IMR-90 (cell line): ENCODE results near the gene MISP3. TPM values are rescaled to one million over a fixed set of nuclear protein-coding genes. Genes with fewer than 3 reads are reported as not detected.

ENCODE experiments used
- ATAC-seq: fragments of 200-7000 bp; cut with Tn5 transposase; 2 replicates; pipeline ENCODE4 v1.9.1; 2020; ENCODE audit warnings: low read depth, mild to moderate bottlenecking, moderate library complexity
- BruUV-seq: library from RNA; stranded (reverse); fragments of 400-500 nt; replicated peaks from 2 replicates; lab custom pipeline; 2021; lab: Mats Ljungman, UMichigan
- CTCF ChIA-PET: fragments of 300-600 bp; formaldehyde crosslinking; extraction: SDS; loops from one replicate; lab custom pipeline; 2021; ENCODE audit warnings: antibody characterized with exemption; lab: Yijun Ruan, JAX
- POLR2A ChIA-PET: fragments of 300-600 bp; sonication (Branson Sonifier 250); formaldehyde crosslinking; loops from one replicate; lab custom pipeline; 2022; ENCODE audit warnings: antibody characterized with exemption; ENCODE audit not compliant: unreplicated experiment; lab: Charles Lee
- DNase-seq: peaks from one replicate; pipeline ENCODE4 v3.0.0; 2013
- H2AFZ ChIP-seq: replicated peaks from 2 replicates; pipeline ENCODE3; 2013; ENCODE audit warnings: low read length, mild to moderate bottlenecking; ENCODE audit not compliant: poor library complexity
- H2AK5ac ChIP-seq: 2 replicates; pipeline ENCODE4 v1.6.1; 2013; ENCODE audit warnings: low read depth, low read length, inconsistent platforms
- H2AK9ac ChIP-seq: replicated peaks from 2 replicates; pipeline ENCODE3; 2013; ENCODE audit warnings: mild to moderate bottlenecking, low read depth, low read length, moderate library complexity; ENCODE audit not compliant: poor library complexity
- H2BK120ac ChIP-seq: 2 replicates; pipeline ENCODE4 v1.6.1; 2013; ENCODE audit warnings: low read depth, low read length, inconsistent platforms
- H2BK15ac ChIP-seq: 3 replicates; pipeline ENCODE4 v1.6.1; 2013; ENCODE audit warnings: low read depth, low read length, inconsistent platforms
- H2BK20ac ChIP-seq: 2 replicates; pipeline ENCODE4 v1.6.1; 2013; ENCODE audit warnings: low read depth, mild to moderate bottlenecking, inconsistent platforms, low read length, moderate library complexity
- H2BK5ac ChIP-seq: 2 replicates; pipeline ENCODE4 v1.6.1; 2013; ENCODE audit warnings: mild to moderate bottlenecking, low read depth, low read length, inconsistent platforms; ENCODE audit not compliant: poor library complexity, severe bottlenecking
- H3K14ac ChIP-seq: replicated peaks from 2 replicates; pipeline ENCODE4 v1.6.1; 2013; ENCODE audit warnings: low read depth, low read length, inconsistent platforms
- H3K18ac ChIP-seq: 2 replicates; pipeline ENCODE4 v1.6.1; 2013; ENCODE audit warnings: low read depth, low read length, control low read depth
- H3K23ac ChIP-seq: 2 replicates; pipeline ENCODE4 v1.6.1; 2013; ENCODE audit warnings: low read depth, low read length, inconsistent platforms
- H3K27ac ChIP-seq: 2 replicates; pipeline ENCODE4 v1.5.1; 2013; ENCODE audit warnings: mild to moderate bottlenecking, control low read depth, low read length; ENCODE audit not compliant: insufficient read depth
- H3K27me3 ChIP-seq: 2 replicates; pipeline ENCODE4 v1.6.1; 2013; ENCODE audit warnings: low read length; ENCODE audit not compliant: control insufficient read depth, insufficient read depth
- H3K36me3 ChIP-seq: 2 replicates; pipeline ENCODE4 v1.6.1; 2013; ENCODE audit warnings: low read length, mixed read lengths; ENCODE audit not compliant: control insufficient read depth, insufficient read depth
- H3K4ac ChIP-seq: 2 replicates; pipeline ENCODE4 v1.6.1; 2013; ENCODE audit warnings: low read depth, low read length, inconsistent platforms
- H3K4me1 ChIP-seq: 2 replicates; pipeline ENCODE4 v1.6.1; 2013; ENCODE audit warnings: low read length, mixed read lengths; ENCODE audit not compliant: control insufficient read depth, insufficient read depth
- H3K4me2 ChIP-seq: 2 replicates; pipeline ENCODE4 v1.6.1; 2013; ENCODE audit warnings: low read depth, mild to moderate bottlenecking, control low read depth, low read length, moderate library complexity
- H3K4me3 ChIP-seq: 2 replicates; pipeline ENCODE4 v1.5.1; 2013; ENCODE audit warnings: low read depth, mild to moderate bottlenecking, control low read depth, low read length, moderate library complexity; ENCODE audit not compliant: insufficient read depth
- H3K56ac ChIP-seq: 2 replicates; pipeline ENCODE4 v1.6.1; 2013; ENCODE audit warnings: low read length, inconsistent platforms; ENCODE audit not compliant: insufficient read depth; ENCODE audit errors: extremely low read depth
- H3K79me1 ChIP-seq, 2 experiments: 2 replicates each; pipeline ENCODE4 v1.6.1; 2013; ENCODE audit warnings: low read length in 2 of 2, inconsistent platforms in 1 of 2, low read depth in 1 of 2
- H3K9ac ChIP-seq: 2 replicates; pipeline ENCODE4 v1.6.1; 2013; ENCODE audit warnings: low read depth, low read length, control low read depth
- H3K9me1 ChIP-seq: 2 replicates; pipeline ENCODE4 v1.6.1; 2013; ENCODE audit warnings: low read length, inconsistent platforms; ENCODE audit not compliant: insufficient read depth
- H3K9me3 ChIP-seq: 2 replicates; pipeline ENCODE4 v1.6.1; 2013; ENCODE audit warnings: low read length; ENCODE audit not compliant: control insufficient read depth, insufficient read depth
- H4K20me1 ChIP-seq: 2 replicates; pipeline ENCODE4 v1.6.1; 2013; ENCODE audit warnings: low read length, inconsistent platforms; ENCODE audit not compliant: insufficient read depth
- H4K5ac ChIP-seq: 2 replicates; pipeline ENCODE4 v1.6.1; 2013; ENCODE audit warnings: mild to moderate bottlenecking, low read depth, low read length, control low read depth
- H4K8ac ChIP-seq, 2 experiments: 2 replicates each; pipeline ENCODE4 v1.6.1; 2013; ENCODE audit warnings: low read depth in 2 of 2, low read length in 2 of 2, control low read depth in 1 of 2, inconsistent platforms in 1 of 2
- H4K91ac ChIP-seq: 2 replicates; pipeline ENCODE4 v1.6.1; 2013; ENCODE audit warnings: low read depth, low read length, inconsistent platforms; ENCODE audit not compliant: insufficient read depth
- BHLHE40 ChIP-seq: fragments of 150-350 bp; IDR thresholded peaks from 2 replicates; pipeline ENCODE4 v1.6.1; 2016; ENCODE audit warnings: mild to moderate bottlenecking, low read depth, low read length
- CEBPB ChIP-seq: IDR thresholded peaks from 2 replicates; pipeline ENCODE4 v1.6.1; 2012; ENCODE audit warnings: low read depth, low read length, improper control_type of control experiment
- CTCF ChIP-seq: conservative IDR thresholded peaks from 2 replicates; pipeline ENCODE4 v1.5.1; 2012; ENCODE audit warnings: mild to moderate bottlenecking, low read depth, low read length, improper control_type of control experiment
- FOS ChIP-seq: fragments of 150-350 bp; IDR thresholded peaks from 2 replicates; pipeline ENCODE4 v1.6.1; 2016; ENCODE audit warnings: low read depth, low read length
- MAFK ChIP-seq: IDR thresholded peaks from 2 replicates; pipeline ENCODE4 v1.6.1; 2012; ENCODE audit warnings: low read depth, low read length, improper control_type of control experiment
- MAZ ChIP-seq: IDR thresholded peaks from 2 replicates; pipeline ENCODE4 v1.6.1; 2012; ENCODE audit warnings: low read depth, mild to moderate bottlenecking, low read length, improper control_type of control experiment, moderate library complexity, borderline replicate concordance
- MXI1 ChIP-seq: IDR thresholded peaks from 2 replicates; pipeline ENCODE4 v1.6.1; 2012; ENCODE audit warnings: low read depth, mild to moderate bottlenecking, low read length, moderate library complexity, borderline replicate concordance
- NFE2L2 ChIP-seq: fragments of 150-350 bp; IDR thresholded peaks from 2 replicates; pipeline ENCODE4 v1.6.1; 2016; ENCODE audit warnings: low read depth, mild to moderate bottlenecking, low read length
- POLR2A ChIP-seq: IDR thresholded peaks from 2 replicates; pipeline ENCODE4 v1.6.1; 2012; ENCODE audit warnings: mild to moderate bottlenecking, low read depth, low read length
- RAD21 ChIP-seq: IDR thresholded peaks from 2 replicates; pipeline ENCODE4 v1.6.1; 2012; ENCODE audit warnings: low read length, improper control_type of control experiment
- RCOR1 ChIP-seq: IDR thresholded peaks from 2 replicates; pipeline ENCODE4 v1.6.1; 2012; ENCODE audit warnings: mild to moderate bottlenecking, low read length, improper control_type of control experiment; ENCODE audit not compliant: insufficient replicate concordance
- RFX5 ChIP-seq: IDR thresholded peaks from 2 replicates; pipeline ENCODE4 v1.8.0; 2012; ENCODE audit warnings: low read depth, mild to moderate bottlenecking, low read length, moderate library complexity
- SMC3 ChIP-seq: fragments of 150-350 bp; IDR thresholded peaks from 2 replicates; pipeline ENCODE4 v1.6.1; 2016; ENCODE audit warnings: low read depth, mild to moderate bottlenecking, antibody characterized with exemption, low read length, moderate library complexity
- USF2 ChIP-seq: fragments of 150-350 bp; IDR thresholded peaks from 2 replicates; pipeline ENCODE4 v1.6.1; 2017; ENCODE audit warnings: mild to moderate bottlenecking, antibody characterized with exemption, low read length, low read depth
- WGBS, 2 experiments: methylation state at CpG; one replicate each; pipeline versions ENCODE4 v1.1.5 to v1.1.7; 2013; ENCODE audit warnings: missing lambda C conversion rate in 2 of 2; ENCODE audit not compliant: insufficient read length in 1 of 2; ENCODE audit errors: extremely low coverage in 2 of 2; 5-methylcytosine and 5-hydroxymethylcytosine counted together
- dilution Hi-C: fragments of 300-500 bp; cut with HindIII; formaldehyde crosslinking; loops from one replicate; pipeline ENCODE4 v1.14.3; 2018; ENCODE audit warnings: low sequenced_read_pairs; ENCODE audit not compliant: unreplicated experiment
- in situ Hi-C: fragments of 300-500 bp; cut with MboI; formaldehyde crosslinking; loops from 3 replicates; pipeline ENCODE4 v1.14.3; 2019; ENCODE audit warnings: low sequenced_read_pairs, inconsistent platforms, mixed read lengths
- intact Hi-C: fragments of 100-400 bp; cut with micrococcal nuclease; formaldehyde crosslinking; loops from 2 replicates; pipeline ENCODE4 v1.10.0; 2022
- polyA plus RNA-seq, 3 experiments: library from polyadenylated mRNA; depleted of rRNA; stranded (reverse); fragments of >200 nt; gene quantifications; 2 replicates each; pipeline ENCODE4 v1.2.3, GENCODE V29; 2012; ENCODE audit warnings: low replicate concordance in 1 of 3
- total RNA-seq: library from RNA; depleted of rRNA; stranded (reverse); fragments of >200 nt; gene quantifications from 2 replicates; pipeline ENCODE4 v1.2.3, GENCODE V29; 2012
- TF ChIP-seq, protein P1 (sequence below): fragments of 150-350 bp; IDR thresholded peaks from 2 replicates; pipeline ENCODE4 v1.6.1; 2016; ENCODE audit warnings: low read depth, mild to moderate bottlenecking, low read length, moderate library complexity, borderline replicate concordance

Gene MISP3
- total and polyA plus RNA-seq, 2 of the 4 experiments (the other 2 are of a cell fraction): under 0.01 to 0.68 TPM

GRCh38 chr19:14054099-14054498 lies 18.5 kb upstream of the MISP3 start:
- no peak overlapping the region for H3K27ac ChIP-seq
- peaks cover 25% of the 10 kb centered on the region for H3K27me3 ChIP-seq
- no peak overlapping the region for H2AK9ac ChIP-seq
- H2BK5ac ChIP-seq: no peak overlapping the region
- H3K4me2 ChIP-seq: no peak overlapping the region
- dilution Hi-C loops: no loop called here
- H3K4me1 ChIP-seq: peaks cover 1% of the 10 kb centered on the region; the same call in 1 of the 2 replicates
- no peaks in the 10 kb centered on the region for H4K20me1 ChIP-seq
- H2BK15ac ChIP-seq: no peak overlapping the region
- H4K91ac ChIP-seq: no peak overlapping the region
- in situ Hi-C loops: no loop called here
- no peak overlapping the region for H4K8ac ChIP-seq
- no peak overlapping the region for H4K5ac ChIP-seq
- H3K14ac ChIP-seq: no peak overlapping the region
- WGBS, 2 experiments: 70% methylated on average over 6 of the region's 6 CpGs; no CpG with 5 or more reads in 1 of the 2 experiments
- CTCF ChIA-PET: interaction anchor here (0.5 kb wide), 1 partner anchor 254 kb away, joined by 3 read pairs; no protein-coding TSS in a partner anchor
- H2AFZ ChIP-seq: no peak overlapping the region
- H3K36me3 ChIP-seq: no peaks in the 10 kb centered on the region
- no peak overlapping the region for H2BK20ac ChIP-seq
- H2AK5ac ChIP-seq: no peak overlapping the region
- no TSS peak for BruUV-seq
- TF ChIP-seq NFE2L2: no peak
- TF ChIP-seq POLR2A: no peak
- no peak for TF ChIP-seq RCOR1
- no peak for TF ChIP-seq CEBPB
- TF ChIP-seq FOS: no peak
- no peak for TF ChIP-seq RAD21
- TF ChIP-seq CTCF: no peak
- TF ChIP-seq SMC3: no peak
- TF ChIP-seq MXI1: no peak
- no peak for TF ChIP-seq MAFK
- TF ChIP-seq USF2: no peak
- TF ChIP-seq RFX5: no peak
- no peak for TF ChIP-seq MAZ
- TF ChIP-seq BHLHE40: no peak
- TF ChIP-seq, protein P1, sequence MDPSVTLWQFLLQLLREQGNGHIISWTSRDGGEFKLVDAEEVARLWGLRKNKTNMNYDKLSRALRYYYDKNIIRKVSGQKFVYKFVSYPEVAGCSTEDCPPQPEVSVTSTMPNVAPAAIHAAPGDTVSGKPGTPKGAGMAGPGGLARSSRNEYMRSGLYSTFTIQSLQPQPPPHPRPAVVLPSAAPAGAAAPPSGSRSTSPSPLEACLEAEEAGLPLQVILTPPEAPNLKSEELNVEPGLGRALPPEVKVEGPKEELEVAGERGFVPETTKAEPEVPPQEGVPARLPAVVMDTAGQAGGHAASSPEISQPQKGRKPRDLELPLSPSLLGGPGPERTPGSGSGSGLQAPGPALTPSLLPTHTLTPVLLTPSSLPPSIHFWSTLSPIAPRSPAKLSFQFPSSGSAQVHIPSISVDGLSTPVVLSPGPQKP: no peak
- H3K9me3 ChIP-seq: peaks cover 2% of the 10 kb centered on the region; the same call in 1 of the 2 replicates
- H3K4ac ChIP-seq: no peak overlapping the region
- POLR2A ChIA-PET: no interaction called here
- no peak overlapping the region for H3K4me3 ChIP-seq
- intact Hi-C loops: no loop called here
- no peak overlapping the region for H3K18ac ChIP-seq
- H3K23ac ChIP-seq: no peak overlapping the region
- no peaks in the 10 kb centered on the region for H3K79me1 ChIP-seq
- no peaks in the 10 kb centered on the region for H3K9me1 ChIP-seq
- ATAC-seq (no peak), DNase-seq (no peak)
- H3K56ac ChIP-seq: no peak overlapping the region
- H2BK120ac ChIP-seq: no peak overlapping the region
- no peak overlapping the region for H3K9ac ChIP-seq
